NT2/D1 (cell line): Measurements from ENCODE around the gene IRAK2.

Source experiments
- DNase-seq: peaks from one replicate; pipeline ENCODE4 v3.0.0-alpha.2; 2011; ENCODE audit warnings: low read depth, low spot score
- H3K27me3 ChIP-seq: 2 replicates; pipeline ENCODE4 v1.6.0; 2011; ENCODE audit warnings: mild to moderate bottlenecking; ENCODE audit not compliant: insufficient read length, insufficient read depth
- H3K36me3 ChIP-seq: 2 replicates; pipeline ENCODE4 v1.6.1; 2011; ENCODE audit warnings: mild to moderate bottlenecking, low read length, mixed read lengths; ENCODE audit not compliant: insufficient read depth, insufficient read length
- H3K4me1 ChIP-seq: 2 replicates; pipeline ENCODE4 v1.5.1; 2011; ENCODE audit not compliant: insufficient read depth, insufficient read length
- H3K4me3 ChIP-seq: 2 replicates; pipeline ENCODE4 v1.5.1; 2011; ENCODE audit warnings: low read depth; ENCODE audit not compliant: insufficient read length
- H3K9ac ChIP-seq: 2 replicates; pipeline ENCODE4 v1.6.0; 2011; ENCODE audit warnings: low read depth; ENCODE audit not compliant: insufficient read length
- H3K9me3 ChIP-seq: 2 replicates; pipeline ENCODE4 v1.5.1; 2011; ENCODE audit warnings: mild to moderate bottlenecking, low read length; ENCODE audit not compliant: insufficient read depth
- SUZ12 ChIP-seq: IDR thresholded peaks from 2 replicates; pipeline ENCODE4 v1.6.1; 2011; ENCODE audit not compliant: insufficient read length, insufficient read depth; ENCODE audit errors: extremely low read depth
- YY1 ChIP-seq: IDR thresholded peaks from 2 replicates; pipeline ENCODE4 v1.6.1; 2011; ENCODE audit not compliant: insufficient read length, insufficient read depth
- ZNF274 ChIP-seq: IDR thresholded peaks from 2 replicates; pipeline ENCODE4 v1.6.1; 2011; ENCODE audit warnings: mild to moderate bottlenecking, low read depth, low read length

IRAK2 gene

GRCh38 chr3:10205451-10206165, 40.9 kb downstream of the IRAK2 start:
- Histone ChIP-seq H3K4me1 (peaks cover 7% of the 10 kb centered on the region), H3K27me3 (no peaks in the 10 kb centered on the region), H3K9ac (peak overlapping the region; percentile 17), H3K36me3 (peaks cover 6% of the 10 kb centered on the region), H3K4me3 (no peak overlapping the region), H3K9me3 (no peaks in the 10 kb centered on the region)
- TF ChIP-seq SUZ12 (no peak), YY1 (no peak), ZNF274 (no peak)
- DNase-seq, result no peak

GRCh38 chr3:10206166-10206511, 41.4 kb downstream of the IRAK2 start:
- H3K9ac ChIP-seq, result no peak overlapping the region

GRCh38 chr3:10213156-10213792, 48.6 kb downstream of the IRAK2 start:
- Histone ChIP-seq H3K36me3 (no peaks in the 10 kb centered on the region), H3K27me3 (no peaks in the 10 kb centered on the region), H3K9ac (no peak overlapping the region), H3K4me1 (no peaks in the 10 kb centered on the region), H3K4me3 (no peak overlapping the region), H3K9me3 (peaks cover 8% of the 10 kb centered on the region; the same call in 1 of the 2 replicates)
- TF ChIP-seq YY1 (no peak), ZNF274 (no peak), SUZ12 (no peak)
- DNase-seq, result no peak

More at GRCh38 chr3:10206166-10206511, 41.4 kb downstream of the IRAK2 start:
- Histone ChIP-seq H3K4me3 (no peak overlapping the region), H3K4me1 (peaks cover 7% of the 10 kb centered on the region), H3K27me3 (no peaks in the 10 kb centered on the region), H3K36me3 (peaks cover 5% of the 10 kb centered on the region), H3K9me3 (no peaks in the 10 kb centered on the region)
- no peak for DNase-seq
- TF ChIP-seq YY1, result no peak
- no peak for TF ChIP-seq SUZ12
- no peak for TF ChIP-seq ZNF274

GRCh38 chr3:10215578-10216368, 51.1 kb downstream of the IRAK2 start:
- H3K4me1 ChIP-seq, result no peaks in the 10 kb centered on the region
- peaks cover 8% of the 10 kb centered on the region; the same call in 1 of the 2 replicates for H3K9me3 ChIP-seq
- H3K9ac ChIP-seq, result no peak overlapping the region
- no peak for DNase-seq
- TF ChIP-seq ZNF274, result no peak
- no peaks in the 10 kb centered on the region for H3K27me3 ChIP-seq
- no peaks in the 10 kb centered on the region for H3K36me3 ChIP-seq
- H3K4me3 ChIP-seq, result no peak overlapping the region

- Histone ChIP-seq H3K9me3 (peaks cover 8% of the 10 kb centered on the region; the same call in 1 of the 2 replicates), H3K4me3 (no peak overlapping the region), H3K4me1 (no peaks in the 10 kb centered on the region), H3K36me3 (peaks cover under 1% of the 10 kb centered on the region), H3K27me3 (no peaks in the 10 kb centered on the region), H3K9ac (no peak overlapping the region)
- no peak for DNase-seq
- TF ChIP-seq SUZ12 (no peak), YY1 (no peak), ZNF274 (no peak)
These were observed 52.6 kb downstream of the IRAK2 start for GRCh38 chr3:10217359-10217758.

GRCh38 chr3:10219737-10220136, 55.0 kb downstream of the IRAK2 start:
- DNase-seq, result no peak
- Histone ChIP-seq H3K4me3 (no peak overlapping the region), H3K4me1 (no peaks in the 10 kb centered on the region), H3K36me3 (peaks cover 4% of the 10 kb centered on the region), H3K9me3 (peaks cover 8% of the 10 kb centered on the region; the same call in 1 of the 2 replicates), H3K9ac (no peak overlapping the region), H3K27me3 (no peaks in the 10 kb centered on the region)
- TF ChIP-seq ZNF274, result no peak
- no peak for TF ChIP-seq YY1
- no peak for TF ChIP-seq SUZ12
